ENCODE results near the gene BCAN.

The BCAN gene

GRCh38 chr1:156673387-156674121 is 31.6 kb downstream of the BCAN start:
- no peak overlapping the region for H3K9ac ChIP-seq
- no peaks in the 10 kb centered on the region for H3K9me3 ChIP-seq
- no peaks in the 10 kb centered on the region for H3K36me3 ChIP-seq
- H3K4me1 ChIP-seq, result peaks cover 65% of the 10 kb centered on the region
- H3K27ac ChIP-seq, result no peak overlapping the region
- no peak overlapping the region for H3K4me2 ChIP-seq
- TF ChIP-seq Cebpa-rat (IDR thresholded peaks at IDR 0.05), result no peak
- no peak overlapping the region for H3K4me3 ChIP-seq
- H3K27me3 ChIP-seq, result peaks cover 53% of the 10 kb centered on the region
- H4K20me1 ChIP-seq, result no peaks in the 10 kb centered on the region

GRCh38 chr1:156675210-156676113 is 33.5 kb downstream of the BCAN start:
- Histone ChIP-seq H4K20me1 (no peaks in the 10 kb centered on the region), H3K4me1 (peaks cover 46% of the 10 kb centered on the region), H3K9me3 (no peaks in the 10 kb centered on the region), H3K27me3 (peaks cover 72% of the 10 kb centered on the region), H3K4me2 (peak overlapping the region; percentile 44), H3K4me3 (no peak overlapping the region), H3K9ac (peak overlapping the region; percentile 50; the same call in 1 of the 2 replicates), H3K27ac (no peak overlapping the region), H3K36me3 (no peaks in the 10 kb centered on the region)
- no peak for TF ChIP-seq Cebpa-rat (IDR thresholded peaks at IDR 0.05)

DNA sequence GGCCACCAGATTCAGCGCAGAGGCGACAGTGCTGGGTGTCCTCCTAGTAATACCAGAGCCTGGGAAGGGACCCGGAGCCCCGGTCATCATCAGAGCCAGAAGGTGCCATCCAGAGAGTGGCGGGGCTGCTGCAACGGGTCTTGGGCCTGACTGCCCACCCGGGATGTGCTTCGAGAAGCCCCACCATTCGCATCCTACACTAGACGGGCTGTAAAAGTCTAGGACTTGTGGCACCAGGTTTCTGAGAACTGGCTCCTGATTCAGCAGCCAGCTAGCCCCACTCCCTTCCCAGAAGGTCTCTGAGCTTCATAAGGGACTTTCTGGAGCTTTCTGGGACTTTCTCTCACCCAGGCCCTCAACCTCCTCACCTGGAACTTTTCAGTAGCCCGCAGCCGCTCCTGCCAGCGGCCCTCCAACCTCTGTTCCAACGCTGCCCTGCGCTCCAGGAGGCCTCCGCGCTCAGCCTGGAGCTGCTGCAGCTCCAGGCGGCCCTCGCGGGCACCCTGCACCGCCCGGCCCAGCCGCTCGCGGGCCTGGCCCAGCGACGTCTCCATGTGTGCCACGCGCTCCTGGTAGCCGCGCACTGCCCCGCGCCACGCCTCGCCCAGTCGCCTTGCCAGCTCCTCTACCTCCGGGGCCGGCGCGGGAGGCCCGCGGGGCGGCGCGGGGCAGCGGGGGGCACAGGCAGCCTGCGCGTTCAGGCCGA is 34.4 kb downstream of the BCAN start:
- H3K4me2 ChIP-seq, result peak overlapping the region; percentile 44
- peak overlapping the region; percentile 50; the same call in 1 of the 2 replicates for H3K9ac ChIP-seq
- H3K9me3 ChIP-seq, result no peaks in the 10 kb centered on the region
- no peak overlapping the region for H3K27ac ChIP-seq
- peaks cover 80% of the 10 kb centered on the region for H3K27me3 ChIP-seq
- no peaks in the 10 kb centered on the region for H3K36me3 ChIP-seq
- H4K20me1 ChIP-seq, result no peaks in the 10 kb centered on the region
- peaks cover 40% of the 10 kb centered on the region for H3K4me1 ChIP-seq
- TF ChIP-seq Cebpa-rat (IDR thresholded peaks at IDR 0.05), result no peak
- no peak overlapping the region; the same call in 1 of the 2 replicates for H3K4me3 ChIP-seq

DNA sequence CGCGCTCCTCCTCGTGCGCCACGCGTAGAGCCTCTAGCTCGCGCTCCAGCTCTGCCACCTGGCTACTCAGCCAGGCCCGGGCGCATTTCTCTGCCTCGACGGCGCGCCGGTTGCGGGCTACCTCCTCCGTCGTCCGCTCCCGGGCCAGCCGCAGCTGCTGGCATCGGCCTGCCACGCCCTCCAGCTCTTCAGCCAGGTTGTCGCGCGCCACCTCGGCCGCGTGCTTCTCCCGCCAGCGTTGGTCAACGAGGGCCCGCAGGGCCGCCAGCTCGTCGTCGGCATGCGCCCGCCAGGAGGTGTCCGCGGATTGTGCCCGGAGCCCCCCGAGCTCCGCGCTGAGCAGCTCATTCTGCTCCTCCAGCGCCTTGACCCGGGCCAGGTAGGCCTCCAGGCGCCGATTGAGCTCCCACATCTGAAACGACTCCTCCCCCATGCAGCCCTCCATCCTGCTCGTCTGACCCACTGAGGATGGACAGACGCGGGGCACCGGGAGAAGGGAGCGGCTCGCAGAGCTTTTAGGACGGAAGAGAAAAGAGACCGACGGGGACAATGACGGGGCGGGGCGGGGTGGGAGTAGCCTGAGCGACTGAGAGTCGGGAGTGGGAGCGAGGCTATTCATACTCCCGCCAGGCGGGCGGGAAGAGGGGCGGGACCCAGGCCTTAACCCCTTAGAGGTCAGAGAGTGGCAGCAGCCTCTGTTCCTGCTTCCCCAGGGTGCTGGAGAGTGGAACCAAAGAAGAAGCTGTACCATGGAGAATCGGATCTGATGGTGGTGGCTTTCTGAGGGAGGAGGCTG is 35.1 kb downstream of the BCAN start, which contains the start of gene NES:
Gene NES (minus strand): TSS at position 588 of the 796 bp plus-strand sequence. CDS start 143 bp downstream, at position 445.
- TF ChIP-seq Cebpa-rat (IDR thresholded peaks at IDR 0.05), result no peak
- Histone ChIP-seq H4K20me1 (no peaks in the 10 kb centered on the region), H3K9ac (no peak within 1 kb of the TSS), H3K9me3 (no peaks in the 10 kb centered on the region), H3K36me3 (no peaks in the 10 kb centered on the region), H3K4me2 (peak within 1 kb of the TSS; percentile 44), H3K4me3 (peak within 1 kb of the TSS; percentile 46), H3K27ac (no peak within 1 kb of the TSS), H3K27me3 (peaks cover 81% of the 10 kb centered on the region), H3K4me1 (peaks cover 46% of the 10 kb centered on the region)

GRCh38 chr1:156677616-156678596 is 36.0 kb downstream of the BCAN start:
- Histone ChIP-seq H3K36me3 (no peaks in the 10 kb centered on the region), H3K4me2 (peak overlapping the region; percentile 44), H4K20me1 (no peaks in the 10 kb centered on the region), H3K27me3 (peaks cover 81% of the 10 kb centered on the region), H3K9me3 (no peaks in the 10 kb centered on the region), H3K9ac (no peak overlapping the region), H3K4me3 (no peak overlapping the region), H3K4me1 (peaks cover 55% of the 10 kb centered on the region), H3K27ac (no peak overlapping the region)
- TF ChIP-seq Cebpa-rat (IDR thresholded peaks at IDR 0.05), result no peak

- no peak overlapping the region for H3K9ac ChIP-seq
- H3K4me1 ChIP-seq, result peaks cover 72% of the 10 kb centered on the region
- no peaks in the 10 kb centered on the region for H3K9me3 ChIP-seq
- H4K20me1 ChIP-seq, result no peaks in the 10 kb centered on the region
- H3K4me2 ChIP-seq, result no peak overlapping the region
- H3K27me3 ChIP-seq, result peaks cover 64% of the 10 kb centered on the region
- H3K4me3 ChIP-seq, result no peak overlapping the region
- H3K27ac ChIP-seq, result no peak overlapping the region
- no peaks in the 10 kb centered on the region for H3K36me3 ChIP-seq
- no peak for TF ChIP-seq Cebpa-rat (IDR thresholded peaks at IDR 0.05)
Measured at GRCh38 chr1:156680056-156680455, 38.1 kb downstream of the BCAN start.

- TF ChIP-seq Cebpa-rat (IDR thresholded peaks at IDR 0.05), result no peak
Measured at GRCh38 chr1:156681196-156681960, 39.5 kb downstream of the BCAN start.

More at GRCh38 chr1:156681196-156681960, 39.5 kb downstream of the BCAN start:
- Histone ChIP-seq H3K36me3 (no peaks in the 10 kb centered on the region), H4K20me1 (no peaks in the 10 kb centered on the region), H3K4me2 (peak overlapping the region; percentile 88), H3K27me3 (peaks cover 50% of the 10 kb centered on the region), H3K27ac (no peak overlapping the region), H3K4me1 (peaks cover 59% of the 10 kb centered on the region), H3K9ac (no peak overlapping the region), H3K4me3 (no peak overlapping the region), H3K9me3 (no peaks in the 10 kb centered on the region)
